Transverse colon (tissue), 4 donors: ENCODE results near the gene CBLIF. TPM values are rescaled to one million over a fixed set of nuclear protein-coding genes. Genes with fewer than 3 reads are reported as not detected.

Experiments
- DNase-seq: peaks from one replicate; pipeline ENCODE4 v3.0.0-alpha.2; 2019
- H3K27ac ChIP-seq, 4 donors: fragments of 200-600 bp; sonication (generic); 2 replicates each; pipeline ENCODE4 v1.5.1; 2016 to 2018; ENCODE audit warnings: inconsistent platforms in 4 of 4
- H3K27me3 ChIP-seq: fragments of 200-600 bp; sonication (generic); 2 replicates; pipeline ENCODE4 v1.5.1; 2017; ENCODE audit warnings: inconsistent platforms
- H3K36me3 ChIP-seq, 4 donors: fragments of 200-600 bp; sonication (generic); 2 replicates each; pipeline ENCODE4 v1.5.1; 2017 to 2019; ENCODE audit warnings: inconsistent platforms in 4 of 4
- H3K4me1 ChIP-seq, 4 donors: fragments of 200-600 bp; sonication (generic); 2 replicates each; pipeline ENCODE4 v1.5.1; 2017 to 2020; ENCODE audit warnings: inconsistent platforms in 4 of 4
- H3K4me3 ChIP-seq, 4 donors: fragments of 200-600 bp; sonication (generic); 1 replicate in 1 of 4; 2 replicates in 3 of 4; pipeline versions ENCODE4 v1.5.1 to v1.6.1; 2017 to 2019; ENCODE audit warnings: inconsistent platforms in 4 of 4
- H3K9me3 ChIP-seq, 2 donors: fragments of 200-600 bp; sonication (generic); 2 replicates each; pipeline ENCODE4 v1.5.1; 2017 to 2019; ENCODE audit warnings: inconsistent platforms in 2 of 2
- EP300 ChIP-seq: sonication (generic); formaldehyde crosslinking; IDR thresholded peaks from one replicate; pipeline ENCODE4 v1.6.1; 2017; ENCODE audit warnings: antibody characterized with exemption, low read depth
- POLR2A ChIP-seq: fragments of 450-650 bp; IDR thresholded peaks from one replicate; pipeline ENCODE4 v1.6.1; 2016; ENCODE audit warnings: antibody characterized with exemption, mild to moderate bottlenecking, moderate library complexity
- POLR2AphosphoS5 ChIP-seq, 3 donors: sonication (generic); formaldehyde crosslinking; IDR thresholded peaks; one replicate each; pipeline ENCODE4 v1.6.1; 2016; ENCODE audit warnings: antibody characterized with exemption in 3 of 3
- WGBS, 2 donors: methylation state at CpG; one replicate each; pipeline ENCODE4 v1.1.5; 2018; ENCODE audit warnings: low coverage in 1 of 2; 5-methylcytosine and 5-hydroxymethylcytosine counted together
- in situ Hi-C, 4 donors: fragments of 200-750 bp; cut with MboI; loops; one replicate each; pipeline versions ENCODE4 v1.15.0 to v1.15.1; 2017; ENCODE audit warnings: low sequenced_read_pairs in 3 of 4, low pct_ligation_motif_present in 1 of 4, low pct_unique_long_range_greater_than_20kb in 1 of 4
- intact Hi-C: fragments of 100-400 bp; cut with DNase I; formaldehyde crosslinking; loops from one replicate; pipeline ENCODE4 v1.15.1; 2023; ENCODE audit warnings: low total_unique reads
- total RNA-seq, 4 donors: library from RNA; depleted of rRNA; stranded (reverse); fragments of >200 nt; gene quantifications; one replicate each; pipeline ENCODE4 v1.1.0, GENCODE V29; 2016
- TF ChIP-seq, protein P1 (sequence below), 5 experiments: fragments of 200-600 bp in 3 of 5; fragments of 450-650 bp in 2 of 5; sonication (generic) in 3 of 5; IDR thresholded peaks; 1 replicate in 2 of 5; 2 replicates in 3 of 5; pipeline ENCODE4 v1.5.1; 2016 to 2017; ENCODE audit warnings: antibody characterized with exemption in 5 of 5, inconsistent platforms in 3 of 5, mild to moderate bottlenecking in 2 of 5, moderate library complexity in 1 of 5

Gene CBLIF
- total RNA-seq, 4 donors from 2014 or later = not detected

GRCh38 chr11:59815754-59816153, 29.5 kb downstream of the CBLIF start:
- H3K9me3 ChIP-seq = no peaks in the 10 kb centered on the region
- H3K4me3 ChIP-seq = no peak overlapping the region
- TF ChIP-seq EP300 (no peak), POLR2AphosphoS5 (IDR thresholded peaks at IDR 0.05) (no peak), POLR2A (no peak)
- TF ChIP-seq, protein P1, sequence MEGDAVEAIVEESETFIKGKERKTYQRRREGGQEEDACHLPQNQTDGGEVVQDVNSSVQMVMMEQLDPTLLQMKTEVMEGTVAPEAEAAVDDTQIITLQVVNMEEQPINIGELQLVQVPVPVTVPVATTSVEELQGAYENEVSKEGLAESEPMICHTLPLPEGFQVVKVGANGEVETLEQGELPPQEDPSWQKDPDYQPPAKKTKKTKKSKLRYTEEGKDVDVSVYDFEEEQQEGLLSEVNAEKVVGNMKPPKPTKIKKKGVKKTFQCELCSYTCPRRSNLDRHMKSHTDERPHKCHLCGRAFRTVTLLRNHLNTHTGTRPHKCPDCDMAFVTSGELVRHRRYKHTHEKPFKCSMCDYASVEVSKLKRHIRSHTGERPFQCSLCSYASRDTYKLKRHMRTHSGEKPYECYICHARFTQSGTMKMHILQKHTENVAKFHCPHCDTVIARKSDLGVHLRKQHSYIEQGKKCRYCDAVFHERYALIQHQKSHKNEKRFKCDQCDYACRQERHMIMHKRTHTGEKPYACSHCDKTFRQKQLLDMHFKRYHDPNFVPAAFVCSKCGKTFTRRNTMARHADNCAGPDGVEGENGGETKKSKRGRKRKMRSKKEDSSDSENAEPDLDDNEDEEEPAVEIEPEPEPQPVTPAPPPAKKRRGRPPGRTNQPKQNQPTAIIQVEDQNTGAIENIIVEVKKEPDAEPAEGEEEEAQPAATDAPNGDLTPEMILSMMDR (IDR thresholded peaks at IDR 0.05) = no peak
- no peaks in the 10 kb centered on the region for H3K36me3 ChIP-seq
- intact Hi-C loops (no loop called here), in situ Hi-C loops (loop anchor here in 3 of 4 donors (25.0 kb wide), 1 partner anchor 278 kb away; no protein-coding TSS in a partner anchor)
- WGBS, 2 donors = 88 to 90% methylated on average over 1 of the region's 1 CpG
- no peaks in the 10 kb centered on the region for H3K27me3 ChIP-seq
- no peak overlapping the region for H3K27ac ChIP-seq
- DNase-seq = no peak
- H3K4me1 ChIP-seq = peaks cover 0 to 4% (median 2%) of the 10 kb centered on the region in 4 donors

- intact Hi-C loops = no loop called here
- DNase-seq = no peak
- TF ChIP-seq POLR2A (no peak), EP300 (no peak), POLR2AphosphoS5 (IDR thresholded peaks at IDR 0.05) (no peak)
- TF ChIP-seq, protein P1 (IDR thresholded peaks at IDR 0.05) = no peak
- Histone ChIP-seq H3K4me3 (no peak overlapping the region), H3K36me3 (no peaks in the 10 kb centered on the region), H3K27ac (no peak overlapping the region), H3K9me3 (no peaks in the 10 kb centered on the region), H3K27me3 (no peaks in the 10 kb centered on the region), H3K4me1 (peaks cover 7 to 14% (median 9%) of the 10 kb centered on the region in 4 donors)
- in situ Hi-C loops = loop anchor here in 3 of 4 donors (25.0 kb wide), 1 partner anchor 277 kb away; no protein-coding TSS in a partner anchor
- 31 to 53% methylated on average over 1 of the region's 1 CpG for WGBS, 2 donors
These were observed 31.3 kb downstream of the CBLIF start for GRCh38 chr11:59814021-59814420.

GRCh38 chr11:59813364-59813763, 31.9 kb downstream of the CBLIF start:
- in situ Hi-C loops = loop anchor here in 3 of 4 donors (25.0 kb wide), 1 partner anchor 276 kb away; no protein-coding TSS in a partner anchor
- DNase-seq = no peak
- Histone ChIP-seq H3K9me3 (no peaks in the 10 kb centered on the region), H3K27me3 (no peaks in the 10 kb centered on the region), H3K4me1 (peaks cover 7 to 16% (median 9%) of the 10 kb centered on the region in 4 donors), H3K27ac (no peak overlapping the region), H3K36me3 (no peaks in the 10 kb centered on the region), H3K4me3 (no peak overlapping the region)
- TF ChIP-seq, protein P1 (IDR thresholded peaks at IDR 0.05) = no peak
- TF ChIP-seq POLR2AphosphoS5 (IDR thresholded peaks at IDR 0.05) (no peak), POLR2A (no peak), EP300 (no peak)
- intact Hi-C loops = no loop called here
- WGBS, 2 donors = 89 to 100% methylated on average over 1 of the region's 1 CpG

- Histone ChIP-seq H3K36me3 (peaks cover 0 to 6% (median 0%) of the 10 kb centered on the region in 4 donors), H3K27me3 (no peaks in the 10 kb centered on the region), H3K4me1 (peaks cover 7 to 25% (median 9%) of the 10 kb centered on the region in 4 donors), H3K9me3 (no peaks in the 10 kb centered on the region), H3K4me3 (no peak overlapping the region), H3K27ac (no peak overlapping the region)
- DNase-seq = no peak
- intact Hi-C loops = no loop called here
- 90 to 95% methylated on average over 2 of the region's 2 CpGs for WGBS, 2 donors
- in situ Hi-C loops = loop anchor here in 3 of 4 donors (25.0 kb wide), 1 partner anchor 275 kb away; no protein-coding TSS in a partner anchor
- TF ChIP-seq EP300 = no peak
- no peak for TF ChIP-seq POLR2AphosphoS5 (IDR thresholded peaks at IDR 0.05)
- TF ChIP-seq, protein P1 (IDR thresholded peaks at IDR 0.05) = no peak
- no peak for TF ChIP-seq POLR2A
These were observed 33.1 kb downstream of the CBLIF start for GRCh38 chr11:59812220-59812619.
